CD14-positive monocyte (primary cell): ENCODE results near the gene FAM20B. TPM values are rescaled to one million over a fixed set of nuclear protein-coding genes. Genes with fewer than 3 reads are reported as not detected.
"Not testable (repeated sequence)": the region's sequence is repeated elsewhere in the genome, so short reads cannot be mapped to it uniquely, and the experiment has no call there.

Experiments
- DNase-seq, 3 donors: peaks; one replicate each; pipeline ENCODE4 v3.0.0-alpha.2; 2011 to 2022
- H2AFZ ChIP-seq: 2 replicates; pipeline ENCODE4 v1.6.0; 2012; ENCODE audit warnings: mild to moderate bottlenecking, low read depth, low read length, inconsistent platforms; ENCODE audit not compliant: insufficient read depth, poor library complexity, severe bottlenecking
- H3K27ac ChIP-seq, 2 donors: 1 replicate in 1 of 2; 2 replicates in 1 of 2; pipeline ENCODE4 v1.5.1; 2012 to 2013; ENCODE audit warnings: low read length in 2 of 2, control low read depth in 1 of 2, inconsistent platforms in 1 of 2, low read depth in 1 of 2, mild to moderate bottlenecking in 1 of 2
- H3K27me3 ChIP-seq, 2 donors: one replicate each; pipeline versions ENCODE4 v1.6.0 to v1.6.1; 2011 to 2013; ENCODE audit warnings: low read length in 2 of 2; ENCODE audit not compliant: control insufficient read depth in 2 of 2, insufficient read depth in 2 of 2
- H3K36me3 ChIP-seq, 2 donors: replicated peaks in 1 of 2; 1 replicate in 1 of 2; 2 replicates in 1 of 2; pipeline versions ENCODE4 v1.5.1 to v1.6.1; 2012 to 2013; ENCODE audit warnings: low read length in 2 of 2, control low read depth in 1 of 2, inconsistent platforms in 1 of 2, mild to moderate bottlenecking in 1 of 2; ENCODE audit not compliant: insufficient read depth in 2 of 2, control insufficient read depth in 1 of 2
- H3K4me1 ChIP-seq, 2 donors: 1 replicate in 1 of 2; 2 replicates in 1 of 2; pipeline versions ENCODE4 v1.5.1 to v1.6.1; 2012 to 2013; ENCODE audit warnings: low read length in 2 of 2, control low read depth in 1 of 2, inconsistent platforms in 1 of 2, mild to moderate bottlenecking in 1 of 2, moderate library complexity in 1 of 2; ENCODE audit not compliant: insufficient read depth in 2 of 2, control insufficient read depth in 1 of 2
- H3K4me2 ChIP-seq: replicated peaks from 2 replicates; pipeline ENCODE3; 2012; ENCODE audit warnings: low read length, moderate library complexity, mild to moderate bottlenecking; ENCODE audit not compliant: poor library complexity, severe bottlenecking; ENCODE audit errors: extremely low read depth
- H3K4me3 ChIP-seq, 3 experiments: fragments of 200-600 bp in 1 of 3; sonication (generic) in 1 of 3; replicated peaks in 1 of 3; 1 replicate in 2 of 3; 2 replicates in 1 of 3; pipeline ENCODE4 v1.5.1; 2011 to 2013; ENCODE audit warnings: low read length in 3 of 3, mild to moderate bottlenecking in 3 of 3, control low read depth in 2 of 3, low read depth in 2 of 3, inconsistent platforms in 1 of 3, moderate library complexity in 1 of 3
- H3K79me2 ChIP-seq: 2 replicates; pipeline ENCODE4 v1.6.0; 2012; ENCODE audit warnings: mild to moderate bottlenecking, control low read depth, inconsistent platforms, low read length, moderate library complexity; ENCODE audit not compliant: insufficient read depth
- H3K9ac ChIP-seq: 2 replicates; pipeline ENCODE4 v1.6.0; 2017; ENCODE audit warnings: low read length, mild to moderate bottlenecking; ENCODE audit not compliant: insufficient read depth, poor library complexity, severe bottlenecking
- H3K9me3 ChIP-seq, 2 donors: replicated peaks in 1 of 2; 1 replicate in 1 of 2; 2 replicates in 1 of 2; pipeline versions ENCODE4 v1.5.1 to v1.6.1; 2012 to 2013; ENCODE audit warnings: low read length in 2 of 2, control low read depth in 1 of 2; ENCODE audit not compliant: control insufficient read depth in 1 of 2, insufficient read depth in 1 of 2
- H4K20me1 ChIP-seq: 2 replicates; pipeline ENCODE4 v1.6.0; 2012; ENCODE audit warnings: mild to moderate bottlenecking, low read length, control low read depth, moderate library complexity; ENCODE audit not compliant: insufficient read depth
- H3K27ac Mint-ChIP-seq, 7 donors: one replicate each; pipeline ENCODE4 v1.8.0; 2020; ENCODE audit warnings: mild to moderate bottlenecking in 7 of 7, mixed read lengths in 7 of 7, moderate library complexity in 6 of 7, inconsistent platforms in 2 of 7
- H3K27me3 Mint-ChIP-seq, 3 donors: one replicate each; pipeline ENCODE4 v1.8.0; 2021 to 2022; ENCODE audit warnings: low read depth in 3 of 3, mild to moderate bottlenecking in 3 of 3, mixed read lengths in 3 of 3, moderate library complexity in 3 of 3, inconsistent platforms in 1 of 3
- H3K36me3 Mint-ChIP-seq, 2 donors: one replicate each; pipeline ENCODE4 v1.8.0; 2020; ENCODE audit warnings: mixed read lengths in 2 of 2, inconsistent platforms in 1 of 2, mild to moderate bottlenecking in 1 of 2
- H3K4me1 Mint-ChIP-seq: one replicate; pipeline ENCODE4 v1.8.0; 2020; ENCODE audit warnings: mild to moderate bottlenecking, mixed read lengths
- H3K4me3 Mint-ChIP-seq, 2 donors: one replicate each; pipeline ENCODE4 v1.8.0; 2020; ENCODE audit warnings: mild to moderate bottlenecking in 2 of 2, mixed read lengths in 2 of 2, moderate library complexity in 1 of 2
- H3K9me3 Mint-ChIP-seq, 7 donors: one replicate each; pipeline ENCODE4 v1.8.0; 2020 to 2022; ENCODE audit warnings: mixed read lengths in 7 of 7, mild to moderate bottlenecking in 6 of 7, moderate library complexity in 6 of 7, inconsistent platforms in 2 of 7
- whole genome bisulfite sequencing: methylation state at CpG from one replicate; pipeline ENCODE4 v1.1.5; 2013; ENCODE audit warnings: missing lambda C conversion rate; ENCODE audit not compliant: insufficient coverage; 5-methylcytosine and 5-hydroxymethylcytosine counted together
- intact Hi-C, 2 donors: fragments of 100-400 bp; cut with micrococcal nuclease; formaldehyde crosslinking; loops; one replicate each; pipeline versions ENCODE4 v1.15.0 to v1.15.1; 2023
- polyA plus RNA-seq, 3 donors: library from polyadenylated mRNA; depleted of rRNA in 1 of 3; unstranded in 2 of 3; stranded (reverse) in 1 of 3; fragments of 300-500 nt in 2 of 3; fragments of >200 nt in 1 of 3; fragmentation: Illumina TruSeq in 2 of 3; gene quantifications; 1 replicate in 2 of 3; 2 replicates in 1 of 3; pipeline ENCODE4 v1.2.3, GENCODE V29; 2012 to 2021
- TF ChIP-seq, protein P1 (sequence below): fragments of 200-600 bp; IDR thresholded peaks from one replicate; pipeline ENCODE4 v1.8.0; 2022; ENCODE audit warnings: antibody characterized with exemption, mild to moderate bottlenecking

FAM20B gene
- polyA plus RNA-seq, 3 donors, result 4.0 to 6.7 (median 4.4) TPM

DNA sequence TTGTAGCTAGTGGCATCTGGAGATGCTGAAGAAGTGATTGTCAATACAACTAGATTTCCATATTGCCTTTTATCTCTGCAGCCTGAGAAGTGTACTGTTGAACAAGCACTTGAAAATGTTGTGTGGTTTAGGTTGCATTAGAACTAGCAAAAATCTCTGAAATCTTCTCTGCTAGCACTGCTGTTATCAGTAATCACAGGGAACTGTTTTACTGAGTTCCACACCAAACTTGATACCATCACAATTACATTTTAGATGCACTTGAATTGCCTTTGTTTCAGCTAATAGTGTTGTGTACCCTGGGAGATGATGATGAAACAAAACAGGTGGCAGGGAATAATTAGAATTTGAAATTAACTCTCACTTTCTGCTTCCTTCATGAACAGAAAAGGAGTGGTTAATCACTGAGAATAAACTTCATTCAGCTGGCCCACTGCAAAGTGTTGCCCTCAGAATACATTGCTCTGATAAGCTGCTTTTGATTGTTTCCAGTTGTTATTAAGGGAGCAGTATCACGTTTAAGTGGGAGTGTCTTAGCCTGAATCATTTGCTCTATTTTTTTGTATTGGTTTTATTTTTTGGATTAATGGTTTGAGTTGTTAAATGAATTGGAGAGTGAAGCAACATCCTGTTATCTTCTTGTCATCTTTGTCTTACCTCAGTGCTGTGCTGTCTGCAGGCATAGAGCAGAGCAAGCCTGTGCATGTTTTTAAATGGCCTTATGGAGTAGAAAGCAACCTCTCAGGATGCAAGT is 13.0 kb downstream of the FAM20B start:
- Mint-ChIP-seq H3K4me1 (peaks cover 45% of the 10 kb centered on the region), H3K9me3 (peaks cover 0 to 13% (median 0%) of the 10 kb centered on the region in 7 donors), H3K27ac (no peak overlapping the region), H3K27me3 (peaks cover 0 to 1% (median 0%) of the 10 kb centered on the region in 3 donors), H3K4me3 (no peak overlapping the region), H3K36me3 (peaks cover 3 to 16% of the 10 kb centered on the region in 2 donors)
- no peak overlapping the region for H3K4me2 ChIP-seq
- peaks cover 17% of the 10 kb centered on the region for H4K20me1 ChIP-seq
- H3K9me3 ChIP-seq, result peaks cover 0 to 6% of the 10 kb centered on the region in 2 donors
- no peak overlapping the region for H2AFZ ChIP-seq
- intact Hi-C loops, result no loop called here
- WGBS, result 60% methylated on average over 1 of the region's 1 CpG
- H3K79me2 ChIP-seq, result peaks cover 78% of the 10 kb centered on the region
- H3K9ac ChIP-seq, result no peak overlapping the region
- H3K27ac ChIP-seq, result no peak overlapping the region
- no peak overlapping the region for H3K4me3 ChIP-seq
- DNase-seq, result no peak
- H3K4me1 ChIP-seq, result peaks cover 25 to 45% of the 10 kb centered on the region in 2 donors
- no peaks in the 10 kb centered on the region for H3K27me3 ChIP-seq
- TF ChIP-seq, protein P1, sequence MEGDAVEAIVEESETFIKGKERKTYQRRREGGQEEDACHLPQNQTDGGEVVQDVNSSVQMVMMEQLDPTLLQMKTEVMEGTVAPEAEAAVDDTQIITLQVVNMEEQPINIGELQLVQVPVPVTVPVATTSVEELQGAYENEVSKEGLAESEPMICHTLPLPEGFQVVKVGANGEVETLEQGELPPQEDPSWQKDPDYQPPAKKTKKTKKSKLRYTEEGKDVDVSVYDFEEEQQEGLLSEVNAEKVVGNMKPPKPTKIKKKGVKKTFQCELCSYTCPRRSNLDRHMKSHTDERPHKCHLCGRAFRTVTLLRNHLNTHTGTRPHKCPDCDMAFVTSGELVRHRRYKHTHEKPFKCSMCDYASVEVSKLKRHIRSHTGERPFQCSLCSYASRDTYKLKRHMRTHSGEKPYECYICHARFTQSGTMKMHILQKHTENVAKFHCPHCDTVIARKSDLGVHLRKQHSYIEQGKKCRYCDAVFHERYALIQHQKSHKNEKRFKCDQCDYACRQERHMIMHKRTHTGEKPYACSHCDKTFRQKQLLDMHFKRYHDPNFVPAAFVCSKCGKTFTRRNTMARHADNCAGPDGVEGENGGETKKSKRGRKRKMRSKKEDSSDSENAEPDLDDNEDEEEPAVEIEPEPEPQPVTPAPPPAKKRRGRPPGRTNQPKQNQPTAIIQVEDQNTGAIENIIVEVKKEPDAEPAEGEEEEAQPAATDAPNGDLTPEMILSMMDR, result no peak
- H3K36me3 ChIP-seq, result peaks cover 3% of the 10 kb centered on the region in 2 donors

DNA sequence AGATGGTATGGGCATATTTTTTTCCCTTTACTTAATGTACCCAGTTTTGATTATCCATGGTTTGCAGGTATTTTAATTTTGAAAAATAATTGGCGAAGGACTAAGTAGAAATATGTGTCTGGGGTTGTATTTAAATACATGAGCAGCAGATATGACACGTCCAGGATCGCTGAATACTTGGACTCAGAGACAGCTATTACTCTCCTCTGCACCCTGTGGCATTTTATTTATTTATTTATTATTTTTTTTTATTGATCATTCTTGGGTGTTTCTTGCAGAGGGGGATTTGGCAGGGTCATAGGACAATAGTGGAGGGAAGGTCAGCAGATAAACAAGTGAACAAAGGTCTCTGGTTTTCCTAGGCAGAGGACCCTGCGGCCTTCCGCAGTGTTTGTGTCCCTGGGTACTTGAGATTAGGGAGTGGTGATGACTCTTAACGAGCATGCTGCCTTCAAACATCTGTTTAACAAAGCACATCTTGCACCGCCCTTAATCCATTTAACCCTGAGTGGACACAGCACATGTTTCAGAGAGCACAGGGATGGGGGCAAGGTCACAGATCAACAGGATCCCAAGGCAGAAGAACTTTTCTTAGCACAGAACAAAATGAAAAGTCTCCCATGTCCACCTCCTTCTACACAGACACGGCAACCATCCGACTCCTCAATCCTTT is 13.9 kb downstream of the FAM20B start:
- 100% methylated on average over 3 of the region's 9 CpGs for WGBS
- DNase-seq, intact Hi-C loops, H3K4me2 ChIP-seq, H3K9ac ChIP-seq, H3K9me3 ChIP-seq, H3K27ac Mint-ChIP-seq, H3K36me3 ChIP-seq, H3K27ac ChIP-seq, H3K4me3 ChIP-seq, H2AFZ ChIP-seq, H3K27me3 Mint-ChIP-seq, H3K4me3 Mint-ChIP-seq, H3K27me3 ChIP-seq: not testable (repeated sequence)
- H3K79me2 ChIP-seq, result peaks cover 75% of the 10 kb centered on the region
- Mint-ChIP-seq H3K36me3 (peaks cover 12 to 23% of the 10 kb centered on the region in 2 donors), H3K4me1 (peaks cover 37% of the 10 kb centered on the region), H3K9me3 (peaks cover 0 to 13% (median 0%) of the 10 kb centered on the region in 7 donors)
- peaks cover 16 to 35% of the 10 kb centered on the region in 2 donors for H3K4me1 ChIP-seq
- H4K20me1 ChIP-seq, result peaks cover 20% of the 10 kb centered on the region

DNA sequence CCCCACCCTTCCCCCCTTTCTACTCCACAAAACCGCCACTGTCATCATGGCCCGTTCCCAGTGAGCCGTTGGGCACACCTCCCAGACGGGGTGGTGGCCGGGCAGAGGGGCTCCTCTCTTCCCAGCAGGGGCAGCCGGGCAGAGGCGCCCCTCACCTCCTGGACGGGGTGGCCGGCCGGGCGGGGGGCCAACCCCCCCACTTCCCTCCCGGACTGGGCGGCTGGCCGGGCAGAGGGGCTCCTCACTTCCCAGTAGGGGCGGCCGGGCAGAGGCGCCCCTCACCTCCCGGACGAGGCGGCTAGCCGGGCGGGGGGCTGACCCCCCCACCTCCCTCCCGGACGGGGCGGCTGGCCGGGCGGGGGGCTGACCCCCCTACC is 14.5 kb downstream of the FAM20B start:
- H3K79me2 ChIP-seq, result peaks cover 70% of the 10 kb centered on the region
- H3K4me1 Mint-ChIP-seq, result peaks cover 32% of the 10 kb centered on the region
- H3K4me3 Mint-ChIP-seq, result not testable (repeated sequence)

More for the DNA sequence above, 14.5 kb downstream of the FAM20B start:
- H2AFZ ChIP-seq, intact Hi-C loops, H3K27ac Mint-ChIP-seq, H3K4me2 ChIP-seq, H3K4me3 ChIP-seq, H3K27me3 Mint-ChIP-seq, H3K27ac ChIP-seq, H3K9ac ChIP-seq, H3K27me3 ChIP-seq, DNase-seq, H3K9me3 ChIP-seq: not testable (repeated sequence)
- 98% methylated on average over 5 of the region's 27 CpGs for WGBS
- peaks cover 6 to 12% of the 10 kb centered on the region in 2 donors for H3K36me3 ChIP-seq
- peaks cover 12 to 30% of the 10 kb centered on the region in 2 donors for H3K4me1 ChIP-seq
- peaks cover 14 to 24% of the 10 kb centered on the region in 2 donors for H3K36me3 Mint-ChIP-seq
- peaks cover 20% of the 10 kb centered on the region for H4K20me1 ChIP-seq
- H3K9me3 Mint-ChIP-seq, result peaks cover 0 to 13% (median 0%) of the 10 kb centered on the region in 7 donors
